K562 (cell line): Measurements from ENCODE around the gene TCF7. TPM values are rescaled to one million over a fixed set of nuclear protein-coding genes. Genes with fewer than 3 reads are reported as not detected.

Experiments used
- ATAC-seq: fragments of 200-7000 bp; cut with Tn5 transposase; 3 replicates; pipeline ENCODE4 v1.9.1; 2020; ENCODE audit warnings: moderate library complexity
- BruUV-seq: library from RNA; stranded (reverse); fragments of 400-500 nt; replicated peaks from 2 replicates; lab custom pipeline; 2021; lab: Mats Ljungman, UMichigan
- CTCF ChIA-PET: fragments of 300-600 bp; formaldehyde crosslinking; extraction: SDS; loops from one replicate; lab custom pipeline; 2021; ENCODE audit warnings: low intra/inter-chr PET ratio; lab: Yijun Ruan, JAX
- POLR2A ChIA-PET: fragments of 300-600, 350-650 bp; sonication (Branson Sonifier 250); formaldehyde crosslinking; extraction: SDS; loops from one replicate; lab custom pipeline; 2021; ENCODE audit warnings: antibody characterized with exemption, inconsistent platforms; lab: Yijun Ruan, JAX
- DNase-seq, 4 experiments: peaks; one replicate each; pipeline versions ENCODE4 v3.0.0 to v3.0.0-alpha.2; 2011 to 2018; ENCODE audit warnings: low spot score in 3 of 4, mixed read lengths in 3 of 4; ENCODE audit errors: extremely low read depth in 1 of 4
- FAIRE-seq: peaks from 2 replicates; lab custom pipeline; 2011; peaks lifted over from hg19 to GRCh38; lab: Jason Lieb, UNC
- H2AFZ ChIP-seq: 2 replicates; pipeline ENCODE4 v1.6.0; 2011; ENCODE audit warnings: low read depth, low read length, control low read depth, inconsistent platforms
- H3K27ac ChIP-seq: fragments of 200-600 bp; 3 replicates; pipeline ENCODE4 v1.8.0; 2011; ENCODE audit warnings: low read depth, mild to moderate bottlenecking, control low read depth, inconsistent platforms, low read length, moderate library complexity, mixed read lengths; ENCODE audit errors: extremely low read depth
- H3K27me3 ChIP-seq, 2 experiments: fragments of 300-600 bp in 1 of 2; 2 replicates in 1 of 2; 3 replicates in 1 of 2; pipeline versions ENCODE4 v1.6.0 to v1.8.0; 2011; ENCODE audit warnings: inconsistent platforms in 2 of 2, low read length in 2 of 2, mild to moderate bottlenecking in 1 of 2, mixed read lengths in 1 of 2, moderate library complexity in 1 of 2; ENCODE audit not compliant: control insufficient read depth in 2 of 2, insufficient read depth in 2 of 2
- H3K36me3 ChIP-seq: fragments of 300-600 bp; 3 replicates; pipeline ENCODE4 v1.8.0; 2011; ENCODE audit warnings: mild to moderate bottlenecking, low read length, inconsistent platforms; ENCODE audit not compliant: control insufficient read depth, insufficient read depth
- H3K4me1 ChIP-seq, 2 experiments: fragments of 200-600 bp in 1 of 2; replicated peaks in 1 of 2; 2 replicates in 1 of 2; 3 replicates in 1 of 2; pipeline versions ENCODE4 v1.5.1 to v1.8.0; 2011; ENCODE audit warnings: inconsistent platforms in 2 of 2, low read length in 2 of 2, mild to moderate bottlenecking in 1 of 2, mixed read lengths in 1 of 2, moderate library complexity in 1 of 2; ENCODE audit not compliant: control insufficient read depth in 2 of 2, insufficient read depth in 2 of 2
- H3K4me2 ChIP-seq: 2 replicates; pipeline ENCODE4 v1.6.1; 2011; ENCODE audit warnings: low read length, control low read depth, inconsistent platforms, mixed read lengths; ENCODE audit not compliant: insufficient read depth
- H3K4me3 ChIP-seq: fragments of 200-600 bp; sonication (generic), shearing (Covaris generic); 2 replicates; pipeline ENCODE4 v1.5.1; 2016; ENCODE audit warnings: control low read depth, inconsistent platforms
- H3K79me2 ChIP-seq: fragments of 200-600 bp; 3 replicates; pipeline ENCODE4 v1.8.0; 2011; ENCODE audit warnings: low read length, inconsistent platforms; ENCODE audit not compliant: control insufficient read depth, insufficient read depth
- H3K9ac ChIP-seq, 2 experiments: 2 replicates each; pipeline versions ENCODE4 v1.6.0 to v1.6.1; 2011; ENCODE audit warnings: low read depth in 2 of 2, low read length in 2 of 2, control low read depth in 1 of 2, inconsistent platforms in 1 of 2, mild to moderate bottlenecking in 1 of 2, mixed read lengths in 1 of 2; ENCODE audit not compliant: insufficient read depth in 1 of 2
- H3K9me1 ChIP-seq: one replicate; pipeline ENCODE4 v1.6.0; 2011; ENCODE audit warnings: inconsistent platforms, mild to moderate bottlenecking, low read length, moderate library complexity; ENCODE audit not compliant: control insufficient read depth, insufficient read depth
- H3K9me3 ChIP-seq: replicated peaks from 2 replicates; pipeline ENCODE4 v1.5.1; 2011; ENCODE audit warnings: low read depth, low read length, inconsistent platforms; ENCODE audit not compliant: control insufficient read depth, insufficient read depth
- H4K20me1 ChIP-seq: replicated peaks from 2 replicates; pipeline ENCODE4 v1.6.1; 2011; ENCODE audit warnings: low read length, inconsistent platforms, mixed read lengths; ENCODE audit not compliant: control insufficient read depth, insufficient read depth
- CSDE1 ChIP-seq, 2 experiments: fragments of 450-650 bp; IDR thresholded peaks; 2 replicates each; pipeline ENCODE4 v1.6.1; 2016; ENCODE audit warnings: mild to moderate bottlenecking in 1 of 2
- POLR2G ChIP-seq: fragments of 200-400 bp; formaldehyde crosslinking; IDR thresholded peaks from 2 replicates; pipeline ENCODE4 v1.6.1; 2017; ENCODE audit warnings: low read depth, mild to moderate bottlenecking, antibody characterized with exemption, low read length, moderate library complexity
- ZNF511 ChIP-seq: sonication (generic); formaldehyde crosslinking; IDR thresholded peaks from 2 replicates; pipeline ENCODE4 v1.8.0; 2022; ENCODE audit warnings: mild to moderate bottlenecking, missing genetic modification reagents
- WGBS: fragments of 100-300 bp; shearing (Covaris generic); methylation state at CpG from one replicate; pipeline ENCODE4 v1.1.6; 2016; ENCODE audit warnings: low coverage, mixed read lengths; ENCODE audit not compliant: insufficient coverage; ENCODE audit errors: missing lambda C conversion rate; 5-methylcytosine and 5-hydroxymethylcytosine counted together
- in situ Hi-C: fragments of 300-500 bp; cut with MboI; formaldehyde crosslinking; loops from 4 replicates; pipeline ENCODE4 v1.15.0; 2018; ENCODE audit warnings: inconsistent platforms, mixed read lengths
- intact Hi-C: fragments of 100-400 bp; cut with micrococcal nuclease; formaldehyde crosslinking; loops from 2 replicates; pipeline ENCODE4 v1.14.2; 2022
- polyA plus RNA-seq, 8 experiments: library from polyadenylated mRNA; depleted of rRNA in 4 of 8; stranded (reverse) in 5 of 8; unstranded in 3 of 8; fragments of >200 nt; fragmentation: Nextera tagmentation in 2 of 8; fragmentation: Illumina TruSeq in 1 of 8; extraction: Ambion mirVana in 2 of 8; extraction: Trizol in 1 of 8; gene quantifications; 2 replicates each; pipeline versions ENCODE4 v1.2.1 to v1.2.3, GENCODE V29; 2011 to 2014; ENCODE audit warnings: inconsistent platforms in 1 of 8, missing spikeins in 1 of 8
- total RNA-seq, 7 experiments: library from RNA; depleted of rRNA in 6 of 7; stranded (reverse); fragments of >200 nt in 6 of 7; fragmentation: Illumina TruSeq in 2 of 7; extraction: Trizol in 2 of 7; gene quantifications; 2 replicates each; pipeline versions ENCODE4 v1.2.1 to v1.2.3, GENCODE V29; 2011 to 2021; ENCODE audit warnings: low replicate concordance in 1 of 7

The TCF7 gene
- total and polyA plus RNA-seq, 9 of the 15 experiments (the other 6 are each of a cell fraction or from before 2014, with no cell fraction given), result 1.6 to 14.9 (median 4.2) TPM

- H3K27me3 ChIP-seq, result no peaks in the 10 kb centered on the region
- ChIA-PET POLR2A (interaction anchor here (0.6 kb wide), 1 partner anchor 16 kb away, joined by 3 read pairs; no protein-coding TSS in a partner anchor), CTCF (no interaction called here)
- H3K4me3 ChIP-seq, result no peak overlapping the region
- WGBS, result 53% methylated on average over 16 of the region's 17 CpGs
- peak overlapping the region in 1 of 2 experiments; percentile 2; a peak in 1 of 4 replicates for H3K9ac ChIP-seq
- no peaks in the 10 kb centered on the region; the same call in 2 of the 3 replicates for H3K36me3 ChIP-seq
- in situ Hi-C loops (no loop called here), intact Hi-C loops (no loop called here)
- TF ChIP-seq CSDE1 (IDR thresholded peaks at IDR 0.05) (no peak), POLR2G (0 out of 2 replicates have a peak, but pooled peaks have one; percentile 11), ZNF511 (CRISPR knock-in tag) (no peak)
- peaks cover 0 to 10% of the 10 kb centered on the region in 2 experiments; a peak in 2 of 5 replicates for H3K4me1 ChIP-seq
- no peak overlapping the region for H3K4me2 ChIP-seq
- no peaks in the 10 kb centered on the region for H3K9me3 ChIP-seq
- H3K27ac ChIP-seq, result no peak overlapping the region
- no peaks in the 10 kb centered on the region for H3K79me2 ChIP-seq
- no peak overlapping the region for H2AFZ ChIP-seq
- ATAC-seq (no peak), DNase-seq (no peak), FAIRE-seq (no peak)
- peaks cover 10% of the 10 kb centered on the region for H3K9me1 ChIP-seq
- BruUV-seq, result no TSS peak
- H4K20me1 ChIP-seq, result 0 out of 2 replicates have a peak, but pooled peaks cover 13% of the 10 kb centered on the region
Measured at GRCh38 chr5:134120386-134121138, 6.1 kb downstream of the TCF7 start.
